AG10803 (cell line): ENCODE measurements around the gene CBARP.

Source experiments
- DNase-seq: peaks from one replicate; pipeline ENCODE4 v3.0.0; 2010; ENCODE audit warnings: low read depth
- H3K4me3 ChIP-seq: 2 replicates; pipeline ENCODE4 v1.5.1; 2011; ENCODE audit warnings: mild to moderate bottlenecking, low read length, control low read depth
- CTCF ChIP-seq: conservative IDR thresholded peaks from 2 replicates; pipeline ENCODE4 v1.5.1; 2011; ENCODE audit warnings: mild to moderate bottlenecking, low read length, control low read depth, inconsistent platforms

Gene CBARP

GRCh38 chr19:1257475-1258162 is 19.8 kb upstream of the CBARP start:
- no peak overlapping the region for H3K4me3 ChIP-seq
- no peak for DNase-seq
- TF ChIP-seq CTCF, result no peak

DNA sequence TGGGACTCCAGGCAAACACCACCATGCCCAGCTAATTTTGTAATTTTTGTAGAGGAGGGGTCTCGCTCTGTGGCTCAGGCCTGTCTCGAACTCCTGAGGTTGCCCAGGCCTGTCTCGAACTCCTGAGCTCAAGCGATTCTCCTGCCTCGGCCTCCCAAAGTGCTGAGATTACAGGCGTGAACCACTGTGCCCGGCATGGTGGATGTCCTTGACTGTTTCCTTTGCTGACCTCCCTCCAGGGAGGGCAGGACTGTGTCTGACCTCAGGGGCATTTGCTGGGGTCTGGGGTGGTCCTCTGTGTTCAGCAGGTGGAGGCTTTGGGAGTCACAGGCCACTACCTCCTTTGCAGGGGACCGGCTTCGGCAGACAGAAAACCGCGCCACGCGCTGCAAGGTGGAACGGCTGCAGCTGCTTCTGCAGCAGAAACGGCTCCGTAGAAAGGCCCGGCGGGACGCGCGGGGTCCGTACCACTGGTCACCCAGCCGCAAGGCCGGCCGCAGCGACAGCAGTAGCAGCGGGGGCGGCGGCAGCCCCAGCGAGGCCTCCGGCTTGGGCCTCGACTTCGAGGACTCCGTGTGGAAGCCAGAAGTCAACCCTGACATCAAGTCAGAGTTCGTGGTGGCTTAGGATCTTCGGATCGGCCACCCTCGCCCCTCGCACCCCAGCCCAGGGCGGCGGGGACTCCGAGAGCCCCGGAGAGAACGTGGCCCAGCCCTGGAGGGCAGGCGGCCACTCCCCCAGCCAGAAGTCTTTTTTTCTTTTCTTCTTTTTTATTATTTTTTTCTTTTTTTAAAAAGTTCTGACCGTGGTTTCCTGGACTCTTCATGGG is 19.1 kb upstream of the CBARP start:
- no peak for DNase-seq
- H3K4me3 ChIP-seq, result no peak overlapping the region
- TF ChIP-seq CTCF, result no peak

DNA sequence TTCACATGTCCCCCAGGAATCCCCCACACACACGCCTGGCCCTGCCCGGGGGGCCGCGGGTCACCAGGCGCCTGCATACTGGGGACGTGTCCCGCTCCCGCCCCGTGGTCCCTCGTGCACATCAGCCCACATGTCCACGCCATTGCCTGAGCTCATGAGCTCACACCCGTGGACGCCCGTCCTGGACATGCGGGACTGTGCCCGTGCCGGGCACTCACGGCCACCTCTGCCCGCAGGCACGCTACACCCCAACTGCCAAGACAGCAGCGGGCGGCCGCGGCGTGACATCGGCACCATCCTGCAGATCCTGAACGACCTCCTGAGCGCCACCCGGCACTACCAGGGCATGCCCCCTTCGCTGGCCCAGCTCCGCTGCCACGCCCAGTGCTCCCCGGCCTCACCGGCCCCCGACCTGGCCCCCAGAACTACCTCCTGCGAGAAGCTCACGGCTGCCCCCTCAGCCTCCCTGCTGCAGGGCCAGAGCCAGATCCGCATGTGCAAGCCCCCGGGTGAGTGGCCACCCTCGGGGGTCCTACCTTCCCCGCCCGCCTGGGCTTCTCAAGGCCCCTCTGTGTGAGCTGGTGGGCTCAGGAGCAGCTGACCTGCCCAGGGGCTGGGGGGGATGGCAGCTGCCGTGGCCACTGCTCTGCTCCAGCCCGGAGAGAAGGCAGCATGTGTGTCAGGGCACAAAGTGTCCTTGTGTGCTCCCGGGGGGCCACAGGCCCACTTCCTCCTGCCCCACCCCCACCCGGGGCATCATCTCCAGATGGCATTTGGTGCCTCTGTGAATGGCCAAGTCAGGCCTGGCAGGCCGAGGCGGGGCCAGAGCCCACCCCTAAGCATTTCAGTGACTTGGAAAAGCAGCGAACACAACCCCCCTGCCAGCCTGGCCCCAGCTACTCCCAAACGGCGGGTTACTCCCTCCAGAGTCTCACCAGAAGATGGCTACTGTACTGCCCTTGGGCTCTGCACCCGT is 17.7 kb upstream of the CBARP start:
- no peak for TF ChIP-seq CTCF
- DNase-seq, result no peak
- no peak overlapping the region for H3K4me3 ChIP-seq

DNA sequence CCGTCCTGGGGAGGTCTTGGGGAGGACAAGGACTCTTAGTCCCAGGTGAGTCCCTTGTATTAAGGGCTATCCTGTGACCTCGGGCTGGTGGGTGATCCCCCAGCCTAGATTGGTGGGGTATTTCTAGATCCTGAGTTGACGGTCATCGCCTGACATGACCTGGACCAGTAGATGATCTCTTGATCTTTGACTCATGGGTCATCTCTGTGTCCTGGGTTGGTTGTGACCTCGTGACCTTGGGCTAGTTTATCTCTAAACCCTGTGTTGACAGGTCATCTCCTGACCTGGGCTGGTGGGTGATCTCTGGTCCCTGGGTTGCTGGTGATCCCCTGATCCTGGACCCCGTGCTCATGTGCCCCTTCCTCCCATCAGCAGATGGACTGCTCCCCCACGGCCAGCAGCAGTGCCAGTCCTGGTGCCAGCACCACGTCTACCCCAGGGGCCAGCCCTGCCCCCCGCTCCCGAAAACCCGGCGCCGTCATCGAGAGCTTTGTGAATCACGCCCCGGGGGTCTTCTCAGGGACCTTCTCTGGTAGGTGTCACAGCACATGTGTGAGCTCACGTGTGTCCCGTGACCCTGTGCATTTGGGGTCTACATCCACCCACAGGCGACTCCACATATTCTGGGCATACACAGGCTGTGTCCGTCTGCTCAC is 16.9 kb upstream of the CBARP start:
- no peak overlapping the region; the same call in 1 of the 2 replicates for H3K4me3 ChIP-seq
- TF ChIP-seq CTCF, result no peak
- no peak for DNase-seq

DNA sequence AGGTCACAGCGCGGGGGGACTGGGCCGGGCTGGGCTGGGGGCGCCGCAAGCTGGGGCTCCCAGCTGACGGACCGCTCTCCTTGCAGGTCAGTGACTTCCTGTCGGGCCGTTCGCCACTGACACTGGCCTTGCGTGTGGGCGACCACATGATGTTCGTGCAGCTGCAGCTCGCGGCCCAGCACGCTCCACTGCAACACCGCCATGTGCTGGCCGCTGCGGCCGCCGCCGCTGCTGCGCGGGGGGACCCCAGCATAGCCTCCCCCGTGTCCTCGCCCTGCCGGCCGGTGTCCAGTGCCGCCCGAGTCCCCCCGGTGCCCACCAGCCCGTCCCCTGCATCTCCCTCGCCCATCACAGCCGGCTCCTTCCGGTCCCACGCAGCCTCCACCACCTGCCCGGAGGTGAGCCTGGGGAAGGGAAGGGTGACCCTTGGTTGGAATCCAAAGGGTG is 16.3 kb upstream of the CBARP start:
- H3K4me3 ChIP-seq, result peak overlapping the region; percentile 88
- no peak for DNase-seq

More for the DNA sequence above, 16.3 kb upstream of the CBARP start:
- TF ChIP-seq CTCF, result no peak
